NB4 (cell line): Measurements from ENCODE around the gene KRTAP10-2.
"Not testable (repeated sequence)": the region's sequence is repeated elsewhere in the genome, so short reads cannot be mapped to it uniquely, and the experiment has no call there.

Experiments used
- DNase-seq: peaks from one replicate; pipeline ENCODE4 v3.0.0; 2010; ENCODE audit warnings: low read depth
- H3K4me3 ChIP-seq: one replicate; pipeline ENCODE4 v1.5.1; 2011; ENCODE audit warnings: mild to moderate bottlenecking, low read depth, low read length, moderate library complexity
- MYC ChIP-seq: IDR thresholded peaks from 2 replicates; pipeline ENCODE4 v1.6.1; 2011; ENCODE audit warnings: low read depth, low read length
- POLR2A ChIP-seq: IDR thresholded peaks from 2 replicates; pipeline ENCODE4 v1.6.1; 2011; ENCODE audit warnings: mild to moderate bottlenecking; ENCODE audit not compliant: insufficient read length; ENCODE audit errors: extremely low read depth
- TF ChIP-seq, protein P1 (sequence below): IDR thresholded peaks from 2 replicates; pipeline ENCODE4 v1.6.1; 2011; ENCODE audit warnings: low read depth, low read length
- TF ChIP-seq, protein P2 (sequence below): IDR thresholded peaks from one replicate; pipeline ENCODE4 v1.5.1; 2012; ENCODE audit warnings: low read depth, low read length

Gene KRTAP10-2

GRCh38 chr21:44594406-44594916 is 43.2 kb upstream of the KRTAP10-2 start:
- TF ChIP-seq POLR2A (no peak), MYC (no peak)
- TF ChIP-seq, protein P1, sequence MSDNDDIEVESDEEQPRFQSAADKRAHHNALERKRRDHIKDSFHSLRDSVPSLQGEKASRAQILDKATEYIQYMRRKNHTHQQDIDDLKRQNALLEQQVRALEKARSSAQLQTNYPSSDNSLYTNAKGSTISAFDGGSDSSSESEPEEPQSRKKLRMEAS: no peak
- TF ChIP-seq, protein P2, sequence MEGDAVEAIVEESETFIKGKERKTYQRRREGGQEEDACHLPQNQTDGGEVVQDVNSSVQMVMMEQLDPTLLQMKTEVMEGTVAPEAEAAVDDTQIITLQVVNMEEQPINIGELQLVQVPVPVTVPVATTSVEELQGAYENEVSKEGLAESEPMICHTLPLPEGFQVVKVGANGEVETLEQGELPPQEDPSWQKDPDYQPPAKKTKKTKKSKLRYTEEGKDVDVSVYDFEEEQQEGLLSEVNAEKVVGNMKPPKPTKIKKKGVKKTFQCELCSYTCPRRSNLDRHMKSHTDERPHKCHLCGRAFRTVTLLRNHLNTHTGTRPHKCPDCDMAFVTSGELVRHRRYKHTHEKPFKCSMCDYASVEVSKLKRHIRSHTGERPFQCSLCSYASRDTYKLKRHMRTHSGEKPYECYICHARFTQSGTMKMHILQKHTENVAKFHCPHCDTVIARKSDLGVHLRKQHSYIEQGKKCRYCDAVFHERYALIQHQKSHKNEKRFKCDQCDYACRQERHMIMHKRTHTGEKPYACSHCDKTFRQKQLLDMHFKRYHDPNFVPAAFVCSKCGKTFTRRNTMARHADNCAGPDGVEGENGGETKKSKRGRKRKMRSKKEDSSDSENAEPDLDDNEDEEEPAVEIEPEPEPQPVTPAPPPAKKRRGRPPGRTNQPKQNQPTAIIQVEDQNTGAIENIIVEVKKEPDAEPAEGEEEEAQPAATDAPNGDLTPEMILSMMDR: no peak
- no peak for DNase-seq
- H3K4me3 ChIP-seq: no peak overlapping the region

DNA sequence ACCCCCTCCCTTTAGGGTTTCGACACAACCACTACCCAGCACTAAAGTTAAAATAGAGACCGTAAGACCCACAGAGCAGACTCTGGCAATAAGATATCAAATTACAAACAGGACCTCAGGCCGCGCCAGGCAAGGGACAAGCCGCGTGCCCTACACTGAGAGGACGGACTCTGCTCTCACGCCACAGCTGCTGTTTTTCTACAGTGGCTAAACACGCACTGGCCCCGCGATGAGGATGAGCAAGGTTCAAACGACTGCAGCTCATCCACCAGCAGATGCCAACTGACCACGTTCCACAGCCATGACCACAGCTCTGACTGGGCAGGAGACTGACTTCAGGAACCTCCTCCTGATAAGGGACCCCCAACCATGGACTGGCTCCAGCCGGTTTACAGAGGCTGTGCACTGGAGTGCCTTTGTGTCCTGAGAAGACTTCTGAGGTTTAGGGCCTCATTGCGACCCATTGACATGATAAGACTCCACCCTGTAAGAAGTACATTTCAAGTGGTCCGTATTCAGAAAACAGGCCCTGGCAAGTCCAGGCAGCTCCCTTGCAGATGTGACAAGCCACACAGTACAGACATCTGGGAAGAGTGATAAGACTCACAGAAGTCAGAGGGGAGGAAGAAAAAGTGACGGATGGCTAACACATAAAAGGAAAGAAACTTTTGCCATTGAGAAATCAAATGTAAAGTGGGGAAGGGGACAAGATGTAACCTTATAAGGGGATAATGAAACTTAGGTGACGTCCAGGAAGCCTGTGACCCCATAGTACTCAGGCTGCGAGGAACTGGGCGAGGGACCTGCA is 42.5 kb upstream of the KRTAP10-2 start:
- TF ChIP-seq POLR2A: no peak
- TF ChIP-seq, protein P2: no peak
- TF ChIP-seq MYC: no peak; the same call in 1 of the 2 replicates
- TF ChIP-seq, protein P1: peak; percentile 60
- H3K4me3 ChIP-seq: no peak overlapping the region
- DNase-seq: peak; percentile 52

GRCh38 chr21:44592446-44593311 is 41.4 kb upstream of the KRTAP10-2 start, which contains the start of gene KRTAP10-6:
Gene KRTAP10-6, minus strand, starts transcription at chr21:44592505. Its CDS starts 21 bp downstream, at chr21:44592484.
- no peak within 1 kb of the TSS for H3K4me3 ChIP-seq
- no peak for DNase-seq
- TF ChIP-seq POLR2A (no peak), MYC (no peak)
- TF ChIP-seq, protein P1: no peak
- TF ChIP-seq, protein P2: no peak

GRCh38 chr21:44591801-44592130 is 40.5 kb upstream of the KRTAP10-2 start:
- DNase-seq, H3K4me3 ChIP-seq: not testable (repeated sequence)

- DNase-seq, H3K4me3 ChIP-seq: not testable (repeated sequence)
Measured at GRCh38 chr21:44590897-44591800, 39.8 kb upstream of the KRTAP10-2 start.

- TF ChIP-seq POLR2A: no peak
- no peak for TF ChIP-seq MYC
- TF ChIP-seq, protein P1: no peak
- TF ChIP-seq, protein P2: no peak
- no peak overlapping the region for H3K4me3 ChIP-seq
- no peak for DNase-seq
Measured at GRCh38 chr21:44590311-44590721, 39.0 kb upstream of the KRTAP10-2 start.
